GM23248 (cell line): ENCODE measurements around the gene MSRB3. TPM values are rescaled to one million over a fixed set of nuclear protein-coding genes. Genes with fewer than 3 reads are reported as not detected.

Source experiments
- DNase-seq: peaks from one replicate; pipeline ENCODE4 v3.0.0-alpha.2; 2015
- H2AFZ ChIP-seq: fragments of 200-600 bp; sonication (generic); 2 replicates; pipeline ENCODE4 v1.6.1; 2016; ENCODE audit warnings: antibody characterized with exemption
- H3F3A ChIP-seq: fragments of 200-600 bp; sonication (generic); 2 replicates; pipeline ENCODE4 v1.6.1; 2016; ENCODE audit warnings: mild to moderate bottlenecking, antibody characterized with exemption, mixed run types; ENCODE audit not compliant: insufficient read depth
- H3K27ac ChIP-seq: fragments of 200-600 bp; sonication (generic); 2 replicates; pipeline ENCODE4 v1.5.1; 2016; ENCODE audit warnings: mild to moderate bottlenecking
- H3K27me3 ChIP-seq: fragments of 200-600 bp; sonication (generic); replicated peaks from 2 replicates; pipeline ENCODE4 v1.6.1; 2016; ENCODE audit warnings: mild to moderate bottlenecking; ENCODE audit not compliant: insufficient read depth
- H3K36me3 ChIP-seq: fragments of 200-600 bp; sonication (generic); 2 replicates; pipeline ENCODE4 v1.6.1; 2016; ENCODE audit warnings: low read depth, mild to moderate bottlenecking
- H3K4me1 ChIP-seq: fragments of 200-600 bp; sonication (generic); 2 replicates; pipeline ENCODE4 v1.6.1; 2016; ENCODE audit warnings: mild to moderate bottlenecking; ENCODE audit not compliant: insufficient read depth
- H3K4me2 ChIP-seq: fragments of 200-600 bp; sonication (generic); one replicate; pipeline ENCODE4 v1.6.1; 2016; ENCODE audit warnings: mild to moderate bottlenecking; ENCODE audit not compliant: unreplicated experiment
- H3K4me3 ChIP-seq: fragments of 200-600 bp; sonication (generic); 2 replicates; pipeline ENCODE4 v1.5.1; 2016; ENCODE audit warnings: mild to moderate bottlenecking
- H3K79me2 ChIP-seq: fragments of 200-600 bp; sonication (generic); 2 replicates; pipeline ENCODE4 v1.6.1; 2016; ENCODE audit warnings: mild to moderate bottlenecking; ENCODE audit not compliant: insufficient read depth
- H3K9ac ChIP-seq: fragments of 200-600 bp; sonication (generic); 2 replicates; pipeline ENCODE4 v1.6.1; 2016; ENCODE audit warnings: mild to moderate bottlenecking
- H3K9me2 ChIP-seq: fragments of 200-600 bp; sonication (generic); 2 replicates; pipeline ENCODE4 v1.6.1; 2016; ENCODE audit warnings: mixed run types, mild to moderate bottlenecking, moderate library complexity; ENCODE audit not compliant: insufficient read depth
- H3K9me3 ChIP-seq: fragments of 200-600 bp; sonication (generic); one replicate; pipeline ENCODE4 v1.6.1; 2017; ENCODE audit warnings: low read depth
- H4K20me1 ChIP-seq: fragments of 200-600 bp; sonication (generic); 2 replicates; pipeline ENCODE4 v1.6.0; 2016; ENCODE audit not compliant: insufficient read depth
- EZH2 ChIP-seq: fragments of 200-600 bp; sonication (generic); IDR thresholded peaks from 2 replicates; pipeline ENCODE4 v1.6.1; 2018; ENCODE audit warnings: antibody characterized with exemption, mild to moderate bottlenecking; ENCODE audit not compliant: insufficient read depth, poor library complexity, severe bottlenecking
- EZH2phosphoT487 ChIP-seq: fragments of 200-600 bp; sonication (generic); IDR thresholded peaks from 2 replicates; pipeline ENCODE4 v1.6.1; 2018; ENCODE audit warnings: antibody characterized with exemption, moderate library complexity, mild to moderate bottlenecking, low read depth; ENCODE audit not compliant: insufficient read depth
- WGBS, 2 experiments: methylation state at CpG; one replicate each; pipeline ENCODE4 v1.1.6; 2015 to 2017; ENCODE audit warnings: low lambda C conversion rate in 2 of 2, low coverage in 1 of 2; ENCODE audit errors: missing lambda C conversion rate in 2 of 2; 5-methylcytosine and 5-hydroxymethylcytosine counted together
- in situ Hi-C: fragments of 300-500 bp; cut with MboI; formaldehyde crosslinking; loops from 2 replicates; pipeline ENCODE4 v1.15.0; 2020
- polyA plus RNA-seq: library from polyadenylated mRNA; unstranded; fragments of >200 nt; fragmentation: Nextera tagmentation; extraction: Ambion mirVana; gene quantifications from 2 replicates; pipeline ENCODE4 v1.2.1, GENCODE V29; 2016
- total RNA-seq: library from RNA; depleted of rRNA; stranded (reverse); fragments of >200 nt; shearing (Covaris generic); gene quantifications from 2 replicates; pipeline ENCODE4 v1.2.3, GENCODE V29; 2014

The MSRB3 gene
- total and polyA plus RNA-seq, 2 experiments from 2014 or later = 74.1 to 158 TPM

GRCh38 chr12:65238609-65239008 lies 39.9 kb upstream of the MSRB3 start:
- no peak for DNase-seq
- in situ Hi-C loops = no loop called here
- no peak overlapping the region for H3K27ac ChIP-seq
- no peak overlapping the region for H3K4me2 ChIP-seq
- H3K36me3 ChIP-seq = peaks cover 23% of the 10 kb centered on the region; the same call in 1 of the 2 replicates
- H3K79me2 ChIP-seq = peaks cover 15% of the 10 kb centered on the region
- no peaks in the 10 kb centered on the region for H3K9me3 ChIP-seq
- no peaks in the 10 kb centered on the region for H4K20me1 ChIP-seq
- H3K4me3 ChIP-seq = no peak overlapping the region
- H3K9ac ChIP-seq = no peak overlapping the region
- H3K27me3 ChIP-seq = no peaks in the 10 kb centered on the region
- H3F3A ChIP-seq = no peaks in the 10 kb centered on the region
- 86 to 93% methylated on average over 3 of the region's 3 CpGs for WGBS, 2 experiments
- peaks cover 4% of the 10 kb centered on the region; the same call in 1 of the 2 replicates for H3K4me1 ChIP-seq
- no peak for TF ChIP-seq EZH2phosphoT487
- TF ChIP-seq EZH2 = no peak
- no peak overlapping the region for H2AFZ ChIP-seq
- no peaks in the 10 kb centered on the region for H3K9me2 ChIP-seq

- no peak overlapping the region for H2AFZ ChIP-seq
- H3K9ac ChIP-seq = no peak overlapping the region
- no peak overlapping the region for H3K4me3 ChIP-seq
- peak; percentile 35 for DNase-seq
- in situ Hi-C loops = no loop called here
- peaks cover 15% of the 10 kb centered on the region for H3K36me3 ChIP-seq
- no peaks in the 10 kb centered on the region for H3K79me2 ChIP-seq
- H3K4me1 ChIP-seq = no peaks in the 10 kb centered on the region
- 52 to 56% methylated on average over 2 of the region's 2 CpGs for WGBS, 2 experiments
- no peaks in the 10 kb centered on the region for H4K20me1 ChIP-seq
- H3K27me3 ChIP-seq = no peaks in the 10 kb centered on the region
- H3K4me2 ChIP-seq = no peak overlapping the region
- H3K27ac ChIP-seq = no peak overlapping the region
- H3K9me2 ChIP-seq = no peaks in the 10 kb centered on the region
- no peaks in the 10 kb centered on the region for H3F3A ChIP-seq
- TF ChIP-seq EZH2phosphoT487 = no peak
- no peak for TF ChIP-seq EZH2
- no peaks in the 10 kb centered on the region for H3K9me3 ChIP-seq
Measured at GRCh38 chr12:65248656-65249633, 29.5 kb upstream of the MSRB3 start.

- H3K4me2 ChIP-seq = no peak overlapping the region
- 0 out of 2 replicates have a peak, but pooled peaks cover 4% of the 10 kb centered on the region for H3K36me3 ChIP-seq
- H3F3A ChIP-seq = no peaks in the 10 kb centered on the region
- no peak for DNase-seq
- 97 to 100% methylated on average over 1 of the region's 1 CpG for WGBS, 2 experiments
- H3K9me2 ChIP-seq = no peaks in the 10 kb centered on the region
- H3K27me3 ChIP-seq = no peaks in the 10 kb centered on the region
- H3K4me3 ChIP-seq = no peak overlapping the region
- H3K4me1 ChIP-seq = no peaks in the 10 kb centered on the region
- no peaks in the 10 kb centered on the region for H3K9me3 ChIP-seq
- H3K79me2 ChIP-seq = no peaks in the 10 kb centered on the region
- H3K27ac ChIP-seq = no peak overlapping the region
- in situ Hi-C loops = no loop called here
- TF ChIP-seq EZH2 (no peak), EZH2phosphoT487 (no peak)
- no peaks in the 10 kb centered on the region for H4K20me1 ChIP-seq
- H2AFZ ChIP-seq = no peak overlapping the region
- H3K9ac ChIP-seq = no peak overlapping the region
Measured at GRCh38 chr12:65252515-65252914, 26.0 kb upstream of the MSRB3 start.

GRCh38 chr12:65257986-65258385 lies 20.5 kb upstream of the MSRB3 start:
- H4K20me1 ChIP-seq = no peaks in the 10 kb centered on the region
- H3K27me3 ChIP-seq = no peaks in the 10 kb centered on the region
- H3K36me3 ChIP-seq = no peaks in the 10 kb centered on the region
- no peak overlapping the region for H3K4me3 ChIP-seq
- in situ Hi-C loops = no loop called here
- no peak overlapping the region for H3K27ac ChIP-seq
- TF ChIP-seq EZH2phosphoT487 (no peak), EZH2 (no peak)
- no peaks in the 10 kb centered on the region for H3K4me1 ChIP-seq
- DNase-seq = no peak
- H3K79me2 ChIP-seq = no peaks in the 10 kb centered on the region
- no peaks in the 10 kb centered on the region for H3F3A ChIP-seq
- no peak overlapping the region for H3K9ac ChIP-seq
- H3K9me2 ChIP-seq = no peaks in the 10 kb centered on the region
- no peaks in the 10 kb centered on the region for H3K9me3 ChIP-seq
- no peak overlapping the region for H2AFZ ChIP-seq
- no peak overlapping the region for H3K4me2 ChIP-seq
